Bronchial epithelial cell (primary cell): Measurements from ENCODE around the gene RBX1. TPM values are rescaled to one million over a fixed set of nuclear protein-coding genes. Genes with fewer than 3 reads are reported as not detected.

Experiments
- DNase-seq: peaks from one replicate; pipeline ENCODE4 v3.0.0-alpha.2; 2010; ENCODE audit warnings: low read depth
- FAIRE-seq: peaks from 2 replicates; lab custom pipeline; 2011; peaks lifted over from hg19 to GRCh38; lab: Jason Lieb, UNC
- H3K27me3 ChIP-seq: 2 replicates; pipeline ENCODE4 v1.5.1; 2011; ENCODE audit warnings: low read length; ENCODE audit not compliant: control insufficient read depth, insufficient read depth
- H3K36me3 ChIP-seq: 2 replicates; pipeline ENCODE4 v1.5.1; 2011; ENCODE audit warnings: low read length; ENCODE audit not compliant: control insufficient read depth, insufficient read depth
- H3K4me3 ChIP-seq: 2 replicates; pipeline ENCODE4 v1.5.1; 2011; ENCODE audit warnings: mild to moderate bottlenecking, low read depth, low read length, control low read depth
- total RNA-seq: library from RNA; depleted of rRNA; stranded (reverse); fragments of >200 nt; gene quantifications from 2 replicates; pipeline ENCODE4 v1.2.1, GENCODE V29; 2014
- TF ChIP-seq, protein P1 (sequence below): IDR thresholded peaks from 2 replicates; pipeline ENCODE4 v1.5.1; 2011; ENCODE audit warnings: mild to moderate bottlenecking, moderate library complexity, low read length, control low read depth, inconsistent platforms; ENCODE audit not compliant: insufficient read depth, severe bottlenecking

The RBX1 gene
- total RNA-seq, 1 donor from 2014 or later = 35.8 TPM

DNA sequence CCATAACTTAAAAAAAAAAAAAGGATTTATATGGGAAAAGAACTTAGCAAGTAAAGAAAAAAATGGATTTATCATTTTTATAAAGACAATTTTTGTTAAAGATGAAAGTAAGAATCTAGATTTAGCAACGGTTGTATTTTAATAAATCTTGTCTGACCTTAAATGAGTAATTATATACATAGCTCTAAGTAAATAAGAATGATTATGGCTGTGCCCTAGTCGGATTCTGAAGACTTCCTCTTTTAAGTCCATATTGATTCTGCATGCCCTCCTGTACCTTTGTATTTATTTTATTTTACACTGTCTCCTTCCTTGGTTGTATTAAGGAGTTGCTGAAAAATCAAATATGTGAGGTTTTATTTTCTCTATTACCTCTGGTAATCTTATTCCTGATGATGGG is 7.1 kb downstream of the RBX1 start:
- Histone ChIP-seq H3K4me3 (no peak overlapping the region), H3K27me3 (no peaks in the 10 kb centered on the region), H3K36me3 (peaks cover 12% of the 10 kb centered on the region)
- TF ChIP-seq, protein P1, sequence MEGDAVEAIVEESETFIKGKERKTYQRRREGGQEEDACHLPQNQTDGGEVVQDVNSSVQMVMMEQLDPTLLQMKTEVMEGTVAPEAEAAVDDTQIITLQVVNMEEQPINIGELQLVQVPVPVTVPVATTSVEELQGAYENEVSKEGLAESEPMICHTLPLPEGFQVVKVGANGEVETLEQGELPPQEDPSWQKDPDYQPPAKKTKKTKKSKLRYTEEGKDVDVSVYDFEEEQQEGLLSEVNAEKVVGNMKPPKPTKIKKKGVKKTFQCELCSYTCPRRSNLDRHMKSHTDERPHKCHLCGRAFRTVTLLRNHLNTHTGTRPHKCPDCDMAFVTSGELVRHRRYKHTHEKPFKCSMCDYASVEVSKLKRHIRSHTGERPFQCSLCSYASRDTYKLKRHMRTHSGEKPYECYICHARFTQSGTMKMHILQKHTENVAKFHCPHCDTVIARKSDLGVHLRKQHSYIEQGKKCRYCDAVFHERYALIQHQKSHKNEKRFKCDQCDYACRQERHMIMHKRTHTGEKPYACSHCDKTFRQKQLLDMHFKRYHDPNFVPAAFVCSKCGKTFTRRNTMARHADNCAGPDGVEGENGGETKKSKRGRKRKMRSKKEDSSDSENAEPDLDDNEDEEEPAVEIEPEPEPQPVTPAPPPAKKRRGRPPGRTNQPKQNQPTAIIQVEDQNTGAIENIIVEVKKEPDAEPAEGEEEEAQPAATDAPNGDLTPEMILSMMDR = no peak
- DNase-seq (no peak), FAIRE-seq (no peak)

DNA sequence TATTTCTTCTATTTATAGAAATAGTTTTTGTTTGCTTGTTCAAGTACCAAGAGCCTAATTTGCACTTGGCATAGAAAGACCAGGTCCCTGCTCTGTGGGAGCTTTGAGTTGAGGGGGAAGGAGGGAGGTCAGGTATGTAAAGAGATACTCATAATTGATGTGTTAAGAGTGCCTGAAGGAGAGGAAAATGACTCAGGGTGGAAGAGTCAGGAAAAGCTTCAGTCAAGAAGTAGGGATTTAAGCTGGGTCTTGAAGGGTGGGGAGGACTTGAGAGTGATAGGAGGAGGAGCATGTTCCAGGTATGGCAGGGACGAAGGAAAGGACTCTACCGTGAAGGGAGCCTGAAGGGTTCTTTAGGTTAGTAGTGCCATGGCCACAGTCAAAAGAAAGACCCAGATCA is 9.0 kb downstream of the RBX1 start:
- TF ChIP-seq, protein P1 = no peak
- Histone ChIP-seq H3K36me3 (peaks cover 14% of the 10 kb centered on the region), H3K4me3 (no peak overlapping the region), H3K27me3 (no peaks in the 10 kb centered on the region)
- DNase-seq = peak; percentile 31
- no peak for FAIRE-seq

DNA sequence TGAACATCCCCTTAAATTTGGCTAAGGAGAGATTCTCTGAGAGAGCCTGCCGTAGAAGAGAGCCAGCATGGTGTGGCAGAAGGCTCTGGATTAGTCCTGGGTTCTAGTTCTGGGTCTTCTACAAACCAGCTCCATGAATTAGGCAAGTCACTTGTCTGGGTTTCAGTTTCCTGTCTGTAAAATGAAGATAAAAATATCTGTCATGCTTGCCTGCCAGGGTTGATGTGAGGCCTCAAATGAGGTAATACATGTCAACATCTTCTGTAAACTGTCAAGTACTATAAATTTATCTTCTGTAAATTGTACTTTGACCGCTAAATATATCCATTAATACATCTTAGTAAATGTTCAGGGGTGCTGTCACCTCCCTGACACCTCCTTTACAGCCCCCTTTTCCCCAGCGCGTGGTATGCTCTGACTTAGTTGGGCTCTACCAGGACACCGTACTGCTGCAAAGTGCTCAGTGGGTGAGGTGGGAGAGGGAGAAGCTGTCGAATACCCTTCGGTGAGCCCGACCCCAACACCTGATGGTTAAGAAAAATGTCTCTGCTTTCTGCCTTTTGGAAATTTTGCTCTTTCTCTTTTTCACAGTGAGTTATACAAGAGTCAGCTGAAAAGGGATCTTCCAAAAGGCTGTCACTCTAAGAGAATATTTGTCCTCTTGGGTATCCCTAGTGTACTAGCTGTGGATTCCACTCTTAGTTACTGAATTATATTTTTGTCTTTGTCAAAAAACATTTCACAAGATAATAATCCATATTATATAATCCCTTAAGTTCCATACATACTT is 15.0 kb downstream of the RBX1 start:
- peaks cover 21% of the 10 kb centered on the region for H3K36me3 ChIP-seq
- no peak overlapping the region for H3K4me3 ChIP-seq
- H3K27me3 ChIP-seq = no peaks in the 10 kb centered on the region
- TF ChIP-seq, protein P1 = no peak
- no peak for DNase-seq
- FAIRE-seq = no peak

DNA sequence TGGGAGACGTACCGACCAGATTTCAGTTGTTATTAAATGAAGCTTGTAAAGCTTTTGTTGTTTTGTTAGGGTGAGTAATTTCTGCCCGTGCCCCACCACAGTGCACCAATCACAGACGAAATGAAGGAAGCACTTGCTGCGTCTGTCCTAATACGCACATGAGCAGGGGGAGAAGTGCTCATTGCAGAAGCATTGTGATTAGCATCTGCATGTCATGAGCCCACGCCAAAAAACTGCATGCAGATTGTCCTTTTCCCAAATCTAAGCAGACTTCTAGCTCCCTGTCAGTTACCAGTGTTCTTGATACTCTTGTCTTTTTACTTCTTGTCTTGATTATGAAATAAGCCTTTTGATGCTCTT is 15.5 kb downstream of the RBX1 start:
- no peak for FAIRE-seq
- no peak overlapping the region for H3K4me3 ChIP-seq
- DNase-seq = no peak
- TF ChIP-seq, protein P1 = no peak
- H3K36me3 ChIP-seq = peaks cover 21% of the 10 kb centered on the region
- H3K27me3 ChIP-seq = no peaks in the 10 kb centered on the region

DNA sequence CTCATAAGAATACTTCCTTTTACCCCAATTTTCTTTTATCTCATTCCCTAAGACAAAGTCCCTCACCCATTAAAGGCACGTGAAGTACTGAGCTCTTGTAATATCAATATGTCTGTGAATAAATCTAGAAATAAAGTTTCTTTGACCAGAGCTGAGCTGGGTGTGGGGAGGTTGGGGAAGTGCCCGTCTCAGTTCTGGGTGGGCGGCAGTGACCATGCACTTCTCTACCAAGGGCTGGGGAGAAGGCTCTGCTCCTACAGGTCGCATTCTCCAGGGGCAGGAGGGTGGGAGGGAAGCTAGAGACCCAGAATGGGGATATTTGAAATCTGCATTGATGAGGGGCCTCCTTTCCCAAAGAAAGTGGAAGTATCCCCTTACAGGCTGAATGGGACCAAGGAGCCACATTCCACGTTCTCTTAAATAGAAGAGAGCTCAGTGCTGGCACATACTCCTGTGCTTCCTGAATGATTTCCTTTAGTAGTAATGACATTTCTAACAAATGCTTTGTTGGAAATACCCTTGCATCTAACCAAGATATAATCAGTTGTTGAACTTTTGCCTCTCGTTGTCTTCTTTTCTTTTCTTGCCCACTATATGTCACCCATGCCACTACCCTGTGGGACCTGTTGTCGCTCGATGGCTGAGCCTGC is 16.1 kb downstream of the RBX1 start:
- TF ChIP-seq, protein P1 = no peak
- FAIRE-seq = no peak
- peaks cover 20% of the 10 kb centered on the region for H3K36me3 ChIP-seq
- DNase-seq = no peak
- no peaks in the 10 kb centered on the region for H3K27me3 ChIP-seq
- H3K4me3 ChIP-seq = no peak overlapping the region
